ENCODE measurements around the gene SRSF6.

Gene SRSF6

GRCh38 chr20:43511879-43512278 is 54.2 kb downstream of the SRSF6 start:
- H3K9me3 ChIP-seq (ENCODE audit: control insufficient read depth, low read length), result no peaks in the 10 kb centered on the region
- no peak overlapping the region for H3K27ac ChIP-seq (ENCODE audit: insufficient read depth, low read length, poor library complexity, severe bottlenecking)
- peaks cover 4% of the 10 kb centered on the region for H3K27me3 ChIP-seq (replicated peaks; ENCODE audit: control insufficient read depth, insufficient read depth, low read length, poor library complexity, severe bottlenecking)
- no peak for DNase-seq
- H3K4me1 ChIP-seq (ENCODE audit: control insufficient read depth, insufficient read depth, low read length, poor library complexity, severe bottlenecking), result peaks cover 3% of the 10 kb centered on the region
- H3K4me3 ChIP-seq (ENCODE audit: insufficient read depth, low read depth, low read length, poor library complexity, severe bottlenecking), result no peak overlapping the region
- H3K36me3 ChIP-seq (ENCODE audit: control insufficient read depth, insufficient read depth, low read length), result no peaks in the 10 kb centered on the region

- Histone ChIP-seq H3K9me3 (ENCODE audit: control insufficient read depth, low read length) (no peaks in the 10 kb centered on the region), H3K4me1 (ENCODE audit: control insufficient read depth, insufficient read depth, low read length, poor library complexity, severe bottlenecking) (no peaks in the 10 kb centered on the region), H3K4me3 (ENCODE audit: insufficient read depth, low read depth, low read length, poor library complexity, severe bottlenecking) (peak overlapping the region; percentile 25), H3K27me3 (replicated peaks; ENCODE audit: control insufficient read depth, insufficient read depth, low read length, poor library complexity, severe bottlenecking) (peaks cover 4% of the 10 kb centered on the region), H3K36me3 (ENCODE audit: control insufficient read depth, insufficient read depth, low read length) (no peaks in the 10 kb centered on the region), H3K27ac (ENCODE audit: insufficient read depth, low read length, poor library complexity, severe bottlenecking) (peak overlapping the region; percentile 17)
- DNase-seq, result no peak
Observed at GRCh38 chr20:43513372-43513930, 55.8 kb downstream of the SRSF6 start.
